ENCODE measurements around the gene ADGRE1.

The ADGRE1 gene

GRCh38 chr19:6935069-6935468 lies 47.7 kb downstream of the ADGRE1 start:
- no peaks in the 10 kb centered on the region for H3K4me1 ChIP-seq
- DNase-seq, result no peak
- no peaks in the 10 kb centered on the region for H3K36me3 ChIP-seq
- H3K9me3 ChIP-seq, result no peaks in the 10 kb centered on the region
- no peak overlapping the region for H3K4me3 ChIP-seq (ENCODE audit: low read depth, low read length)
- no peak for TF ChIP-seq CTCF (IDR thresholded peaks at IDR 0.05; ENCODE audit: low read depth, low read length)
- H3K27me3 ChIP-seq, result no peaks in the 10 kb centered on the region

GRCh38 chr19:6935618-6936017 lies 48.2 kb downstream of the ADGRE1 start:
- H3K4me3 ChIP-seq (ENCODE audit: low read depth, low read length), result no peak overlapping the region
- H3K9me3 ChIP-seq, result no peaks in the 10 kb centered on the region
- no peaks in the 10 kb centered on the region for H3K4me1 ChIP-seq
- no peak for TF ChIP-seq CTCF (IDR thresholded peaks at IDR 0.05; ENCODE audit: low read depth, low read length)
- no peak for DNase-seq
- H3K27me3 ChIP-seq, result no peaks in the 10 kb centered on the region
- no peaks in the 10 kb centered on the region for H3K36me3 ChIP-seq

GRCh38 chr19:6945733-6946132 lies 58.4 kb downstream of the ADGRE1 start:
- Histone ChIP-seq H3K36me3 (no peaks in the 10 kb centered on the region), H3K4me1 (no peaks in the 10 kb centered on the region), H3K27me3 (no peaks in the 10 kb centered on the region), H3K4me3 (ENCODE audit: low read depth, low read length) (no peak overlapping the region), H3K9me3 (no peaks in the 10 kb centered on the region)
- DNase-seq, result no peak
- TF ChIP-seq CTCF (IDR thresholded peaks at IDR 0.05; ENCODE audit: low read depth, low read length), result no peak

GRCh38 chr19:6947745-6948144 lies 60.4 kb downstream of the ADGRE1 start:
- no peaks in the 10 kb centered on the region for H3K4me1 ChIP-seq
- no peaks in the 10 kb centered on the region for H3K9me3 ChIP-seq
- no peaks in the 10 kb centered on the region for H3K27me3 ChIP-seq
- H3K4me3 ChIP-seq (ENCODE audit: low read depth, low read length), result no peak overlapping the region
- no peaks in the 10 kb centered on the region for H3K36me3 ChIP-seq
- DNase-seq, result no peak
- TF ChIP-seq CTCF (IDR thresholded peaks at IDR 0.05; ENCODE audit: low read depth, low read length), result no peak

GRCh38 chr19:6948884-6949283 lies 61.5 kb downstream of the ADGRE1 start:
- no peak for DNase-seq
- no peak for TF ChIP-seq CTCF (IDR thresholded peaks at IDR 0.05; ENCODE audit: low read depth, low read length)
- Histone ChIP-seq H3K4me3 (ENCODE audit: low read depth, low read length) (no peak overlapping the region), H3K9me3 (no peaks in the 10 kb centered on the region), H3K27me3 (no peaks in the 10 kb centered on the region), H3K4me1 (no peaks in the 10 kb centered on the region), H3K36me3 (no peaks in the 10 kb centered on the region)

- no peak for TF ChIP-seq CTCF (IDR thresholded peaks at IDR 0.05; ENCODE audit: low read depth, low read length)
- H3K36me3 ChIP-seq, result no peaks in the 10 kb centered on the region
- H3K4me3 ChIP-seq (ENCODE audit: low read depth, low read length), result no peak overlapping the region
- no peaks in the 10 kb centered on the region for H3K27me3 ChIP-seq
- no peak for DNase-seq
- no peaks in the 10 kb centered on the region for H3K4me1 ChIP-seq
- H3K9me3 ChIP-seq, result no peaks in the 10 kb centered on the region; the same call in 1 of the 2 replicates
These were observed 65.6 kb downstream of the ADGRE1 start for GRCh38 chr19:6952956-6953355.
